CD4-positive, alpha-beta T cell (primary cell): ENCODE data around the gene HNRNPA1. TPM values are rescaled to one million over a fixed set of nuclear protein-coding genes. Genes with fewer than 3 reads are reported as not detected.

Experiments
- ATAC-seq: fragments of 200-7000 bp; cut with Tn5 transposase; one replicate; pipeline ENCODE4 v1.10.0; 2022; ENCODE audit warnings: mild to moderate bottlenecking; ENCODE audit not compliant: poor library complexity
- CTCF ChIA-PET: fragments of 350-600 bp; sonication (Branson Sonifier 250); formaldehyde crosslinking; loops from one replicate; lab custom pipeline; 2021; ENCODE audit warnings: antibody characterized with exemption, inconsistent platforms; lab: Charles Lee
- POLR2A ChIA-PET: fragments of 350-600 bp; sonication (Branson Sonifier 250); formaldehyde crosslinking; loops from one replicate; lab custom pipeline; 2021; ENCODE audit warnings: antibody characterized with exemption, inconsistent platforms; lab: Charles Lee
- DNase-seq, 14 experiments: peaks; one replicate each; pipeline ENCODE4 v3.0.0-alpha.2; 2013 to 2020; ENCODE audit warnings: mixed read lengths in 2 of 14
- H3K27ac ChIP-seq, 2 donors: one replicate each; pipeline versions ENCODE4 v1.5.1 to v1.7.0; 2013; ENCODE audit warnings: low read length in 2 of 2, low read depth in 1 of 2, mild to moderate bottlenecking in 1 of 2
- H3K27me3 ChIP-seq, 2 experiments: 1 replicate in 1 of 2; 2 replicates in 1 of 2; pipeline versions ENCODE4 v1.6.1 to v1.7.0; 2013; ENCODE audit warnings: low read length in 2 of 2, control low read depth in 1 of 2, mild to moderate bottlenecking in 1 of 2, moderate library complexity in 1 of 2; ENCODE audit not compliant: insufficient read depth in 2 of 2, control insufficient read depth in 1 of 2
- H3K36me3 ChIP-seq: one replicate; pipeline ENCODE4 v1.6.1; 2013; ENCODE audit warnings: low read length, control low read depth; ENCODE audit not compliant: insufficient read depth
- H3K4me1 ChIP-seq: one replicate; pipeline ENCODE4 v1.6.1; 2013; ENCODE audit warnings: low read length, control low read depth; ENCODE audit not compliant: insufficient read depth
- H3K4me3 ChIP-seq: one replicate; pipeline ENCODE4 v1.5.1; 2013; ENCODE audit warnings: mild to moderate bottlenecking, low read length, moderate library complexity
- H3K9me3 ChIP-seq, 2 experiments: 1 replicate in 1 of 2; 2 replicates in 1 of 2; pipeline versions ENCODE4 v1.6.1 to v1.7.0; 2013; ENCODE audit warnings: low read length in 2 of 2, mild to moderate bottlenecking in 2 of 2, control low read depth in 1 of 2, moderate library complexity in 1 of 2; ENCODE audit not compliant: control insufficient read depth in 1 of 2, insufficient read depth in 1 of 2
- H3K27ac Mint-ChIP-seq: one replicate; pipeline ENCODE4 v1.8.0; 2020; ENCODE audit warnings: mixed read lengths
- H3K27me3 Mint-ChIP-seq: one replicate; pipeline ENCODE4 v1.8.0; 2021; ENCODE audit warnings: mixed read lengths
- H3K36me3 Mint-ChIP-seq: one replicate; pipeline ENCODE4 v1.8.0; 2021; ENCODE audit warnings: low read depth, mixed read lengths
- H3K4me1 Mint-ChIP-seq: one replicate; pipeline ENCODE4 v1.8.0; 2021; ENCODE audit warnings: low read depth, mixed read lengths
- H3K4me3 Mint-ChIP-seq: one replicate; pipeline ENCODE4 v1.8.0; 2020; ENCODE audit warnings: mild to moderate bottlenecking, mixed read lengths
- H3K9me3 Mint-ChIP-seq: one replicate; pipeline ENCODE4 v1.8.0; 2020; ENCODE audit warnings: mixed read lengths
- CTCF ChIP-seq: fragments of 200-600 bp; IDR thresholded peaks from one replicate; pipeline ENCODE4 v1.8.0; 2022; ENCODE audit warnings: antibody characterized with exemption, mild to moderate bottlenecking
- intact Hi-C, 2 experiments: fragments of 100-400 bp; cut with DNase I in 1 of 2; cut with micrococcal nuclease in 1 of 2; formaldehyde crosslinking; loops; one replicate each; pipeline versions ENCODE4 v1.15.1 to v1.9.0; 2023 to 2025; cut with DNase I, micrococcal nuclease
- total RNA-seq, 174 experiments: library from RNA in 2 of 174; stranded (reverse) in 2 of 174; gene quantifications; one replicate each; pipeline ENCODE4 v1.2.3 and lab custom pipeline; 2021 to 2026

HNRNPA1 gene
- total RNA-seq, 2 experiments from 2014 or later: 1,969 to 1,994 TPM

DNA sequence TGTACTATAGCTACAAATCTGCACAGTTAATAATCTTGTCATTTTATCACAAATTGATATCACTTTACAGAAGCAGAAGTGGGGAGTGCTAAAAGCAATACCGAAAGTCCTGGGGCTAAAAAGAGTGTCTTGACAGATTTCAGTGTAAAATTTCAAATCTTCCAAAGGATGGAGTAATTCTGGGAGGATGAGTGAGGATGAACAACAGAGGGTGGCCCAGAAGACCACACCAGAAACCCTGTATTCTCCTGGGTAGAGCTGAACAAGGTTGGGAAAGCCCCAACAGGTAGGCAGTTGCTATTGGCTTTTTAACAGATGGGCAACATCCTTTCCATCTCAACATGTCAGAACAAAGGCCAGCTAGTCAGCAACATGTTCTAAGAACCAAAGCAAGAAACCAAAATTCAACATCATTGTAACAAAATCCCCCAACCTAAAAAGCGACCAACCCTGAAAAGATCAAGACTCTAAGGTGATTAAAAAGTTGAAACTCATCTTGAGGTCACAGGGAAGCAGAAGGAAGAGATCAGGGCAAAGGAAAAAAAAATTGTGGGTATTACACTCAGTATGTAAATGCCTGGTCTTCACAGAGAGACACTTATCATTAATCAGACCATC lies 39.4 kb upstream of the HNRNPA1 start:
- Mint-ChIP-seq H3K9me3 (no peaks in the 10 kb centered on the region), H3K4me1 (no peaks in the 10 kb centered on the region), H3K27me3 (no peaks in the 10 kb centered on the region), H3K27ac (peak overlapping the region; percentile 51), H3K4me3 (no peak overlapping the region), H3K36me3 (peaks cover 72% of the 10 kb centered on the region)
- intact Hi-C loops: no loop called here
- H3K9me3 ChIP-seq: no peaks in the 10 kb centered on the region
- peaks cover 51% of the 10 kb centered on the region for H3K36me3 ChIP-seq
- ChIA-PET POLR2A (no interaction called here), CTCF (interaction anchor here (2.5 kb wide), 1 partner anchor 11 kb away, joined by 9 read pairs; no protein-coding TSS in a partner anchor)
- no peak overlapping the region for H3K27ac ChIP-seq
- no peak overlapping the region for H3K4me3 ChIP-seq
- no peaks in the 10 kb centered on the region for H3K27me3 ChIP-seq
- no peak for TF ChIP-seq CTCF
- ATAC-seq (no peak), DNase-seq (no peak)
- no peaks in the 10 kb centered on the region for H3K4me1 ChIP-seq

DNA sequence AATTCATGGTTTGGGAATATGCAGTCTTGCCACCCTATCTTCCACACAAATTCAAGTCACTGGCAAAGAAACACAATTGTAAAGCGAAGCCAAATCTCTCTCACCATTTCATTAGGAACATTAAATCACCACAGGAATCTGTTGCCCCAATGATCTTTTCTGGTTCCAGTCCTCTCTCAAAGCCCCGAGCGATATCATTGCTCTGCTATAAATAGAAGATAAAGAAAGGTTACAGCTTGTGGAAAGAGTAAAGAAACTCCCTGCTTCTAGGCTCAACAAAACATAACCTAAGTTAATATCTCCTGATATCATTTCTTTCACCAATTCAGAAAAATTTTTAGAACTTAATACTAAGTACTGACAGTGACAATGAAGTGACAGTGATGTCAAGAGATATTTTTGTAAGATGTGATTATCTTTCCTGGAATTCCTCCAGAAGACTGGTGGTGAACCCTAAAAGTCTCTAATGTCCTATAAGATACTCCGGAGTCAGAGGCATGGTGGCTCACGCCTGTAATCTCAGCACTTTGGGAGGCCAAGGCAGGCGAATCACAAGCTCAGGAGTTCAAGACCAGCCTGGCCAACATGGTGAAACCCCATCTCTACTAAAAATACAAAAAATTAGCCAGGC lies 34.4 kb upstream of the HNRNPA1 start:
- no peak overlapping the region for H3K4me3 ChIP-seq
- no peak for TF ChIP-seq CTCF
- no peaks in the 10 kb centered on the region for H3K9me3 Mint-ChIP-seq
- no peaks in the 10 kb centered on the region for H3K9me3 ChIP-seq
- no peak overlapping the region for H3K27ac ChIP-seq
- ChIA-PET CTCF (interaction anchor here (1.4 kb wide), 1 partner anchor 133 kb away, joined by 3 read pairs; no protein-coding TSS in a partner anchor), POLR2A (no interaction called here)
- intact Hi-C loops: no loop called here
- H3K27me3 Mint-ChIP-seq: no peaks in the 10 kb centered on the region
- H3K4me3 Mint-ChIP-seq: no peak overlapping the region
- H3K36me3 Mint-ChIP-seq: peaks cover 72% of the 10 kb centered on the region
- peaks cover 50% of the 10 kb centered on the region for H3K36me3 ChIP-seq
- ATAC-seq: no peak
- H3K4me1 Mint-ChIP-seq: peaks cover 13% of the 10 kb centered on the region
- H3K4me1 ChIP-seq: no peaks in the 10 kb centered on the region
- H3K27ac Mint-ChIP-seq: no peak overlapping the region
- H3K27me3 ChIP-seq: no peaks in the 10 kb centered on the region
- DNase-seq: no peak

GRCh38 chr12:54249489-54249888 lies 31.0 kb upstream of the HNRNPA1 start:
- H3K27me3 Mint-ChIP-seq: no peaks in the 10 kb centered on the region
- H3K36me3 ChIP-seq: peaks cover 33% of the 10 kb centered on the region
- ChIA-PET CTCF (no interaction called here), POLR2A (interaction anchor here (1.4 kb wide), 1 partner anchor 9 kb away, joined by 4 read pairs; no protein-coding TSS in a partner anchor)
- no peaks in the 10 kb centered on the region for H3K4me1 ChIP-seq
- ATAC-seq: peak; percentile 37
- peaks cover 69% of the 10 kb centered on the region for H3K36me3 Mint-ChIP-seq
- no peak overlapping the region for H3K4me3 ChIP-seq
- no peaks in the 10 kb centered on the region for H3K9me3 ChIP-seq
- TF ChIP-seq CTCF: no peak
- peaks cover 18% of the 10 kb centered on the region for H3K4me1 Mint-ChIP-seq
- peak overlapping the region; percentile 73 for H3K27ac Mint-ChIP-seq
- no peaks in the 10 kb centered on the region for H3K27me3 ChIP-seq
- no peak for DNase-seq
- intact Hi-C loops: no loop called here
- no peaks in the 10 kb centered on the region for H3K9me3 Mint-ChIP-seq
- H3K27ac ChIP-seq: no peak overlapping the region
- H3K4me3 Mint-ChIP-seq: no peak overlapping the region
